ENCODE results near the gene LEMD2.

The LEMD2 gene

GRCh38 chr6:33737267-33738026, 51.5 kb downstream of the LEMD2 start:
- no peaks in the 10 kb centered on the region for H3K4me1 ChIP-seq (ENCODE audit: control insufficient read depth, low read length)
- no peaks in the 10 kb centered on the region for H3F3A ChIP-seq (ENCODE audit: control insufficient read depth, insufficient read depth)
- no peak overlapping the region for H3K27ac ChIP-seq (ENCODE audit: low read depth, low read length)
- no peak overlapping the region for H3K4me2 ChIP-seq (ENCODE audit: low read length)
- TF ChIP-seq EZH2phosphoT487 (IDR thresholded peaks at IDR 0.05; ENCODE audit: borderline replicate concordance, low read length) (no peak), CTCF (IDR thresholded peaks at IDR 0.05; ENCODE audit: low read depth, low read length, poor library complexity, severe bottlenecking) (no peak)
- no peaks in the 10 kb centered on the region for H3K36me3 ChIP-seq (ENCODE audit: control insufficient read depth, low read length)
- H3K9me2 ChIP-seq (replicated peaks; ENCODE audit: control insufficient read depth, low read length): no peaks in the 10 kb centered on the region
- no peaks in the 10 kb centered on the region for H3K9me3 ChIP-seq (ENCODE audit: control insufficient read depth, insufficient read depth, low read length)
- no peaks in the 10 kb centered on the region for H3K79me2 ChIP-seq (ENCODE audit: control insufficient read depth, low read length)
- H3K27me3 ChIP-seq (ENCODE audit: control insufficient read depth, low read length): peaks cover 8% of the 10 kb centered on the region
- H4K20me1 ChIP-seq (ENCODE audit: control insufficient read depth, insufficient read depth, low read depth, low read length): no peaks in the 10 kb centered on the region
- no peak overlapping the region for H3K4me3 ChIP-seq (ENCODE audit: low read length)

GRCh38 chr6:33735216-33735615, 53.7 kb downstream of the LEMD2 start:
- TF ChIP-seq CTCF (IDR thresholded peaks at IDR 0.05; ENCODE audit: low read depth, low read length, poor library complexity, severe bottlenecking): no peak
- TF ChIP-seq EZH2phosphoT487 (IDR thresholded peaks at IDR 0.05; ENCODE audit: borderline replicate concordance, low read length): no peak
- H3K36me3 ChIP-seq (ENCODE audit: control insufficient read depth, low read length): no peaks in the 10 kb centered on the region

GRCh38 chr6:33733709-33734007, 55.3 kb downstream of the LEMD2 start:
- H3K9me2 ChIP-seq (replicated peaks; ENCODE audit: control insufficient read depth, low read length): no peaks in the 10 kb centered on the region
- H3K4me3 ChIP-seq (ENCODE audit: low read length): no peak overlapping the region
- H3K79me2 ChIP-seq (ENCODE audit: control insufficient read depth, low read length): no peaks in the 10 kb centered on the region
- peaks cover 5% of the 10 kb centered on the region for H3K27me3 ChIP-seq (ENCODE audit: control insufficient read depth, low read length)
- no peaks in the 10 kb centered on the region for H3K9me3 ChIP-seq (ENCODE audit: control insufficient read depth, insufficient read depth, low read length)
- no peak for TF ChIP-seq EZH2phosphoT487 (IDR thresholded peaks at IDR 0.05; ENCODE audit: borderline replicate concordance, low read length)
- no peak for TF ChIP-seq CTCF (IDR thresholded peaks at IDR 0.05; ENCODE audit: low read depth, low read length, poor library complexity, severe bottlenecking)
- H3K36me3 ChIP-seq (ENCODE audit: control insufficient read depth, low read length): no peaks in the 10 kb centered on the region
- no peak overlapping the region for H3K4me2 ChIP-seq (ENCODE audit: low read length)
- H3F3A ChIP-seq (ENCODE audit: control insufficient read depth, insufficient read depth): no peaks in the 10 kb centered on the region
- H3K27ac ChIP-seq (ENCODE audit: low read depth, low read length): no peak overlapping the region
- no peaks in the 10 kb centered on the region for H3K4me1 ChIP-seq (ENCODE audit: control insufficient read depth, low read length)
- no peaks in the 10 kb centered on the region for H4K20me1 ChIP-seq (ENCODE audit: control insufficient read depth, insufficient read depth, low read depth, low read length)

More at GRCh38 chr6:33735216-33735615, 53.7 kb downstream of the LEMD2 start:
- H3K9me3 ChIP-seq (ENCODE audit: control insufficient read depth, insufficient read depth, low read length): no peaks in the 10 kb centered on the region
- no peaks in the 10 kb centered on the region for H3K79me2 ChIP-seq (ENCODE audit: control insufficient read depth, low read length)
- H3F3A ChIP-seq (ENCODE audit: control insufficient read depth, insufficient read depth): no peaks in the 10 kb centered on the region
- H3K4me1 ChIP-seq (ENCODE audit: control insufficient read depth, low read length): no peaks in the 10 kb centered on the region
- no peaks in the 10 kb centered on the region for H4K20me1 ChIP-seq (ENCODE audit: control insufficient read depth, insufficient read depth, low read depth, low read length)
- H3K4me3 ChIP-seq (ENCODE audit: low read length): no peak overlapping the region
- no peak overlapping the region for H3K4me2 ChIP-seq (ENCODE audit: low read length)
- no peak overlapping the region for H3K27ac ChIP-seq (ENCODE audit: low read depth, low read length)
- no peaks in the 10 kb centered on the region for H3K9me2 ChIP-seq (replicated peaks; ENCODE audit: control insufficient read depth, low read length)
- 0 out of 2 replicates have a peak, but pooled peaks cover 2% of the 10 kb centered on the region for H3K27me3 ChIP-seq (ENCODE audit: control insufficient read depth, low read length)
